NK-92 (cell line): ENCODE measurements around the gene MBOAT2.
"Not testable (repeated sequence)": the region's sequence is repeated elsewhere in the genome, so short reads cannot be mapped to it uniquely, and the experiment has no call there.

Experiments
- DNase-seq: peaks from one replicate; lab custom pipeline; 2025; ENCODE audit not compliant: unreplicated experiment; lab: John Stamatoyannopoulos, UW

MBOAT2 gene

DNA sequence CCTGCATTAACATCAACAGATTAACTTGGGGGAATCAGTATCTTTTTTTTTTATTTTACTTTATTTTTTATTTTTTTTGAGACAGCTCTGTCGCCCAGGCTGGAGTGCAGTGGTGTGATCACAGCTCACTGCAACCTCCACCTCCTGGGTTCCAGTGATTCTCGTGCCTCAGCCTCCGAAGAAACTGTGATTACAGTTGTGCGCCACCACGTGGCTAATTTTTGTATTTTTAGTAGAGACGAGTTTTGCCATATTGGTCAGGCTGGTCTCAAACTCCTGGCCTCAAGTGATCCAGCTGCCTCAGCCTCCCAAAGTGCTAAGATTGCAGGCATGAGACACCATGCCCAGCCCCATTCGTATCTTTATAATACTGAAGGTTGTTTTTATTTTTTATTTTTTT is 99.6 kb downstream of the MBOAT2 start:
- not testable (repeated sequence) for DNase-seq

GRCh38 chr2:8902757-8903156 is 100.7 kb downstream of the MBOAT2 start:
- not testable (repeated sequence) for DNase-seq

DNA sequence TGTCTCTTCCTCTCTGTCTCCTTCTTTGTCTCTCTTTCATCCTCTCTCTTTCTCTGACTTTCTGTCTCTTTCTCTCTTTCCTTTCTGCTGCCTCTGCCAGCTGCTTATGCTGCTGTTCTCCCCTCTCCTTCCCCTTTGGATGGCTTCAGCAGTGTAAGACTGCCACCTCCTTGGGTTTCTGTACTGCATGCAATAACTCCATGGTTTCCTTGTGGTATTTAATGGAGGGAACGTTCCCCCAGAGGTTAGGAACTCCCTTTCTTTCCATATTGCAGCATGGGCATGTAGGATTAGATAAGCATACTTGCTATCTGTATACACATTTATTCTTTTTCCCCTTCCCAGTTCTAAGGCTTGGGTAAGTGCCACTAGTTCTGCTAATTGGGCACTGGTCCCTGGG is 106.3 kb downstream of the MBOAT2 start:
- DNase-seq: not testable (repeated sequence)

DNA sequence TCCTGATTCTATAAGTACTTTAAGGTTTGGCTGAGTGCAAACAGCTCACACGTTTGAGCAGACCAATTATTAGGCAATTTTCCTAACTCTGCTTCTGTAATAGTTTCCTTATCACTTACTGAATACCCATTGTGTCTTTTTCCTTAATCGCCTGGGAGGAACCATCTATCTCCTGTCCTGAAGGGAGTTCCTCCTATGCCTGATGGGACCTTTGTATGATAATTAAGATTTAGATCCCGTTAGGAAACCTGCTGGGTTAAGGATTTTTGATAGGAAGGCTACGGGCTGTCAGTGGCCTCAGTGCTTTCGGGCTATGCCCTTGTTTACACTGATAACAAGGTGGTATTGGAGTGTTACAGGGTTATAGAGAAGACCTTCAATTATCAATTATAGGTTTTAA is 106.8 kb downstream of the MBOAT2 start:
- not testable (repeated sequence) for DNase-seq

DNA sequence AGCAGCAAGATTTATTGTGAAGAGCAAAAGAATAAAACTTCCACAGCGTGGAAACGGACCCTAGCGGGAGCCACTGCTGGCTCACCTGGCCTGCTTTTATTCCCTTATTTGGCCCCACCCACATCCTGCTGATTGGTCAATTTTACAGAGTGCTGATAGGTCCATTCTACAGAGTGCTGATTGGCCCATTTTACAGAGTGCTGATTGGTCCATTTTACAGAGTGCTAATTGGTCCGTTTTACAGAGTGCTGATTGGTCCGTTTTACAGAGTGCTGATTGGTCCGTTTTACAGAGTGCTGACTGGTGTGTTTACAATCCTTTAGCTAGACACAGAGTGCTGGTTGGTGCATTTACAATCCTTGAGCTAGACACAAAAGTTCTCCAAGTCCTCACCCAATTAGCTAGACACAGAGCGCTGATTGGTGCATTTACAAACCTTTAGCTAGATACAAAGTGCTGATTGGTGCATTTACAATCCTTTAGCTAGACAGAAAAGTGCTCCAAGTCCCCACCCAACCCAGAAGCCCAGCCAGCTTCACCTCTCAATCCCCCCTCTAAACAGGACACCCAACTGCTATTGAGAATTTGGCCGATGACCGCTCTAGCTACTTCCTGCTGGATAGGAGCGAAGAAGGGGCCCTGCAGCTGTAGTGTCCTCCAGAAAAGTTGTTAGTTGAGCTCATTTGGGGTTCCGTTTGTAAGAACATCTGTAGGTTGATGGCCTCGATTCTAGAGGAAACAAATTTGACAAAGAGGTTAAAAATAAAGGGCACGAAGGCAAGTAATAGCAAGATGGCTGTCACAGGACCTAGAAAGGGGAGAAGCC is 108.2 kb downstream of the MBOAT2 start:
- DNase-seq: not testable (repeated sequence)

DNA sequence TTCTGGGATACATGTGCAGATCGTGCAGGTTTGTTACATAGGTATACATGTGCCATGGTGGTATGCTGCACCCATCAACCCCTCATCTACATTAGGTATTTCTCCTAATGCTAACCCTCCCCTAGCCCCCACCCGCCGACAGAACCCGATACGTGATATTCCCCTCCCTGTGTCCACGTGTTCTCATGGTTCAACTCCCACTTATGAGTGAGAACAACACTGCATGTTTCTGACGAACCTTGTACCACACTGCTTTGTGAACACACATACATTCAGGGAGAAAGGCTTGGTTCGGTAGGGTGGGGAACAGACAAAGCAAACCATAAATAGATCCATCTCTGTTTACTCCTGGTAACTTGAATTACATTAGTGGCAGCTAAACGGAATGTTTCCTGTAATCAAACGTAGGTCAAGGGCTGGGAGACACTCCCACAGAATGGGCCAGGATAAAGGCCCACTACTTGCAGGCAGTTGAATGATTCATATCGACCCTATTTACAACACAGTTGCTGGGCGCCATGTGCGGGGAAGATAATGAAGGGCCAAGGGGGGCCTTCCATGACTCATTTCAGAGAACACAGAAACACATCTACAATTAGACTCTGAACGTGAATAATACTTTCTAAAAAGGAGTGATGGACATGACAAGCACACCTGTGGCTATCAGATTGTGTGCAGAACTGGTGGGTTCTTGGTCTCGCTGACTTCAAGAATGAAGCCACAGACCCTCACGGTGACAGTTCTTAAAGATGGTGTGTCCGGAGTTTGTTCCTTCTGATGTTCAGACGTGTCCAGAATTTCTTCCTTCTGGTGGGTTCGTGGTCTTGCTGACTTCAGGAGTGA is 109.3 kb downstream of the MBOAT2 start:
- no peak for DNase-seq

DNA sequence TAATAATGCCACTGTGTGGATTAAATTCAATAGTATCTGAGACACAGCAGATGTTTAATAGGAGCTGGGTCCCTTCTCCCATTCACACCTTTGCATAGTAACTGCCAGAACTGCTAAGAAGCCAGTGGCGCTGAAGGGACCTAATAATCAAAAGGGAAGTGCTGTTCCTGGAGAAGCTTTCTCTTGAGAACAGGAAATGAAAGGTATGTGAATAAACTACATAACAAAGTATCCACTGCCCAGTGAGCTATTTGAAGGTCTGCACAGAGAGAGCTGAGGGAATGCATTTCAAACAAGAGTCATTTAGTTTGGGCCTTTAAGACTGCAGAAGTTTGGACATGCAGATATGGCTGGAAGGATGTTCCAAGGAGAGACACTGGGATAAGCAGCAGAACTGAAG is 110.0 kb downstream of the MBOAT2 start:
- DNase-seq: no peak

DNA sequence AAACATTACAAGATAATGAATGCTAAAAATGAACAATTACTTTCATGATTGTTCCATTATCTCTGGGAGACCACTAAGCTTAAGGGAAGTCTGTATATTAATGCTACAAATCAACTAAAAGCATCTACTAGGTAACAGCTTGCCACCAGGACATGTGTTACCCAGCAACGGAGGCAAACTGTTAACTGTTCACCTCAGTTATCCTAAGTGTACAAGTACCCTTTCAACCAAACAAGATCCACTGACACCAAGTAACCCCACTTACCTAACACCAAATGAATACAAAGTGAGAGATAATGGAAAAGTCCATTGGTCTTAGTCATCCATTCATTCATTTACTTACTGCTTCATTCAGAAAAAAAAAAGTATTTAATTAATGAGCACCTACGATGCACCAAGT is 111.4 kb downstream of the MBOAT2 start:
- no peak for DNase-seq

GRCh38 chr2:8889978-8890377 is 113.5 kb downstream of the MBOAT2 start:
- no peak for DNase-seq

DNA sequence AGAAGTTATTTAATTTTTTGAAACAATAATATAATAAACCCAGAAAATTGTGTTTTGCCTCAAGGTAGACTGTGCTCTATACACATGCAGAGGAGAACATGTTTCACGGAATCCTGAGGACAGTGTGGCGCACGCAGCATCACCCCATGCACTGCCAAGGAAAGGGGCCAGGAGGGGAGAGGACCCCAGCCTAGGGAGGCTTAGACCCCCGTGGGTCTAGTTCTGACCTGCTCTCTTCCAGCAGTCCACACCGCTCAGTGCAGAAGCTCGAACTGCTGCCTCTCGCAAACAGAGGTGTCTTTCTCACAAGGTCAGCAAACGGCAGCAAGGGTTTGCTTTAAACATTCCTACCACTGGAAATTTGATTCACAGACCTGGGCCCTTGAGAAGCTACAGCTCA is 114.5 kb downstream of the MBOAT2 start:
- no peak for DNase-seq

DNA sequence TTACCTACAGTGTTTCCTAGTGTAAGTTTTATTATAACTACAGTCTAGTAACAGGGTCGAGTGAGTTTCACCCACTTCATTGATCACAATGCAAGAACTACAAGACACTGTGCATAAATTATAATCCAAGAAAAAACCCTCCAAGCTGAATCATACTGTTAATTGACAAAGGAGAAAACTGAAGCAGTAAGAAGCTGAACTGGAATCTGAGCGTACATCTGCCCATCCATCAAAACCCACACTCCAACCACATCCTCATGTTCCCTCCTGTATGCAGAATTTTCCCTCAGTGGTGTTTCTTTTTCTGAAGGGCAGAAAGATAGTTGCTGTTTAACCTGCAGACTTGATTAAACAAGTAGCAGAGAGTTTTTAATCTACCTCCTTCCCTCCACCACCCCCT is 116.6 kb downstream of the MBOAT2 start:
- DNase-seq: no peak

DNA sequence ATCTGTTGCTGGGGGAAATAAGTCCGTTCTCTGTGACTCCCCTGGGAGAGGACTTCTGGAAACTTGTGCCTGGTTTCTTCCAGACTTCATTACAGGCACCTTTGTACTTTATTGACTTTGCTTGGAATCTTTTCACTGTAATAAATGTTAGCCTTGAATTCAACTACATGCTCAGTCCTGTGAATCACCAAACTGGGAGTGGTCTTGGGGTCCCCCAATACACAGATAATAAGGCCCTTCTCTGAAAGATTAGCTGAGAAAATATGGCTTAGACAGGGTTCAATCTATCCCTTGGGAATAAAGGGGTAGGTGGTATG is 117.3 kb downstream of the MBOAT2 start:
- DNase-seq: no peak

DNA sequence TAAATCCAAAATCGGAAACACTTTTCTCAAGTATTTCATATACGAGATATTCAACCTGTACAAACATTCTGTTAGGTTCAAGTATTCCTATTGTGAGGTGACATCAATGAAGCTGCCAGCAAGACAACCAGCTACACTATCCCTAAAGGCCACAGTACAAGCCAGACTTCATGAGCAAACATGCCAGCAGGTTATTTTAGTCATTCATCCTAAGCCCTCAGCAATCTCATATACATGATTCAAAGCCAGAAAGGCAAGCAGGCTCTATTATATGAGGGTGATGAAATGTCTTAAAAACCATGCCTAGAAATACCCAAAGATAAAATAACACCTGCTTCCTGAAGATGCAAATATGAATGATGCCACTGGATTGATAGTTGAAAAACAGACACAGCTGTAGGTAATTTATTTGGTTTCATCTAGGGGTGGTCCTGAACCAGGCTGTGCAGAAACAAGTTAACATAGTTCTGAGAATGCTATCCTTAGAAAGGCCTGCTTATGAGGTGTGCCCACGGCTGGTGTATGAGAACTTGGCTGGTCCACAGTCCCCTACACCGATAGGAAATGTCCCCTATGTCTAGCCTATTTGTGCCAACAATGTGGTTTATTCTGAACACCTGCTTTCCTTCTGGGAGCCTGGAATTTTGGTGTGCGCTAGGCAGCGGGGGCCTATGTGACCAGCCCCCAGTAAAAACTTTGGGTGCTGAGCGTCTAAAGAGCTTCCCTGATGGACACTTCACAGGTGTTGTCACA is 117.9 kb downstream of the MBOAT2 start:
- no peak for DNase-seq

GRCh38 chr2:8884812-8885211 is 118.7 kb downstream of the MBOAT2 start:
- no peak for DNase-seq

GRCh38 chr2:8882094-8882493 is 121.4 kb downstream of the MBOAT2 start:
- no peak for DNase-seq

DNA sequence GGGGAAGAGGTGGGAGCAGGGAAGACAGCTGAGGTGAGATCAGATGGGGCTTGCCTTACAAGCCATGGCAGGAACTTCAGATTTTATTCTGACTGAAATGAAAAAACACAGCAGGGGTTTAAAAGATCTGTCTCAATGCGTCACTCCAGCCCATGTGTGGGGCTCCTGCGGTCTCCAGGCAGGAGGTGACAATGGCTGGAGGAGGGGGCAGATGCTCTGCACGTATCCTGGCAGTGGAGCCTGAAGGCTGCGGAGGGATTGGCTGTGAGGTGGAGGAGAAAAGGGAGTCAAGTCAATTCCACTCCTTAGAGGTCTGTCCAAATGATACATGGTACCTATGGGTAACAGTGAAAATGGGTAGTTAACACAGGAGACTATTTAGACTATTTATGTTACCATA is 125.6 kb downstream of the MBOAT2 start:
- no peak for DNase-seq

DNA sequence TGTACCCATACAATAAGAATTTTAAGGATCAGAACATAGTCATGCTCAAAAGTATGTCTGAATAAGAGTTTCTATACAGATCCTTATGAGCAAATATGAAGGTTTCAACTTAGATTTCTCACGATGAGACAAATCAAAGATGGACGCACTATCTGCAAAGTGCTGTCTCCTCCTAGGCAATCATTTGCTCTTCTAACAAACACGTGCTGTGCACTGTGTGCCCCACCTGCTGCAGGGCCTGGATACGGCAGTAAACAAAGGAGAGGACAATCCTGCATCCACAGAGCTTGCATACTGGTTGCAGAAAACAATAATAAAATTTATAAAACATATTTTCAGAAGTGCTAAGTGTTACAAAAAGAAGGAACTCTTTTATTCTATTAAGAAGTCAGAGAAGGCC is 126.2 kb downstream of the MBOAT2 start:
- no peak for DNase-seq

- no peak for DNase-seq
Measured at GRCh38 chr2:8876628-8877027, 126.9 kb downstream of the MBOAT2 start.

GRCh38 chr2:8872821-8873432 is 130.6 kb downstream of the MBOAT2 start:
- no peak for DNase-seq

DNA sequence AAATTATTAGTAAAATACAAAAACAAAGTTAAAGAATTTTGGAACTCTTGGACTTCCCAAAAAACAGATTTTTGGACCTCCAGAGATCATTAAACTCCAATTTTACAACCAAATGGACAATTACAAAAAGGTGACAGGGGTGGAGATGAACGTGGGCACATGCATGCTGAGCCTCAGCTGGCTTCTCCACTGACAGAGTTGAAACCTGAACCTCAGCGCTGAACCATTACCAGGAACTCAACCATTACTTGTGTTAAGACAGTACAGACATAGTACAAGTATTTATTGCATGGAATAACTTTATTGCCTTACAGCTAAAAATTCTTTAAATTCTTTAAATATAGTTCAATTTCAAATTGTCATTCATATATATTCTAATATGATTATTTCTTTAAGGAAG is 133.0 kb downstream of the MBOAT2 start:
- no peak for DNase-seq

GRCh38 chr2:8867363-8867762 is 136.1 kb downstream of the MBOAT2 start:
- no peak for DNase-seq
